Transverse colon (tissue), 4 donors: ENCODE measurements around the gene SRRM3. TPM values are rescaled to one million over a fixed set of nuclear protein-coding genes. Genes with fewer than 3 reads are reported as not detected.

Experiments used
- DNase-seq: peaks from one replicate; pipeline ENCODE4 v3.0.0-alpha.2; 2019
- H3K27ac ChIP-seq, 4 donors: fragments of 200-600 bp; sonication (generic); 2 replicates each; pipeline ENCODE4 v1.5.1; 2016 to 2018; ENCODE audit warnings: inconsistent platforms in 4 of 4
- H3K27me3 ChIP-seq: fragments of 200-600 bp; sonication (generic); 2 replicates; pipeline ENCODE4 v1.5.1; 2017; ENCODE audit warnings: inconsistent platforms
- H3K36me3 ChIP-seq, 4 donors: fragments of 200-600 bp; sonication (generic); 2 replicates each; pipeline ENCODE4 v1.5.1; 2017 to 2019; ENCODE audit warnings: inconsistent platforms in 4 of 4
- H3K4me1 ChIP-seq, 4 donors: fragments of 200-600 bp; sonication (generic); 2 replicates each; pipeline ENCODE4 v1.5.1; 2017 to 2020; ENCODE audit warnings: inconsistent platforms in 4 of 4
- H3K4me3 ChIP-seq, 4 donors: fragments of 200-600 bp; sonication (generic); 1 replicate in 1 of 4; 2 replicates in 3 of 4; pipeline versions ENCODE4 v1.5.1 to v1.6.1; 2017 to 2019; ENCODE audit warnings: inconsistent platforms in 4 of 4
- H3K9me3 ChIP-seq, 2 donors: fragments of 200-600 bp; sonication (generic); 2 replicates each; pipeline ENCODE4 v1.5.1; 2017 to 2019; ENCODE audit warnings: inconsistent platforms in 2 of 2
- EP300 ChIP-seq: sonication (generic); formaldehyde crosslinking; IDR thresholded peaks from one replicate; pipeline ENCODE4 v1.6.1; 2017; ENCODE audit warnings: antibody characterized with exemption, low read depth
- POLR2A ChIP-seq: fragments of 450-650 bp; IDR thresholded peaks from one replicate; pipeline ENCODE4 v1.6.1; 2016; ENCODE audit warnings: antibody characterized with exemption, mild to moderate bottlenecking, moderate library complexity
- POLR2AphosphoS5 ChIP-seq, 3 donors: sonication (generic); formaldehyde crosslinking; IDR thresholded peaks; one replicate each; pipeline ENCODE4 v1.6.1; 2016; ENCODE audit warnings: antibody characterized with exemption in 3 of 3
- WGBS, 2 donors: methylation state at CpG; one replicate each; pipeline ENCODE4 v1.1.5; 2018; ENCODE audit warnings: low coverage in 1 of 2; 5-methylcytosine and 5-hydroxymethylcytosine counted together
- in situ Hi-C, 4 donors: fragments of 200-750 bp; cut with MboI; loops; one replicate each; pipeline versions ENCODE4 v1.15.0 to v1.15.1; 2017; ENCODE audit warnings: low sequenced_read_pairs in 3 of 4, low pct_ligation_motif_present in 1 of 4, low pct_unique_long_range_greater_than_20kb in 1 of 4
- intact Hi-C: fragments of 100-400 bp; cut with DNase I; formaldehyde crosslinking; loops from one replicate; pipeline ENCODE4 v1.15.1; 2023; ENCODE audit warnings: low total_unique reads
- total RNA-seq, 4 donors: library from RNA; depleted of rRNA; stranded (reverse); fragments of >200 nt; gene quantifications; one replicate each; pipeline ENCODE4 v1.1.0, GENCODE V29; 2016
- TF ChIP-seq, protein P1 (sequence below), 5 experiments: fragments of 200-600 bp in 3 of 5; fragments of 450-650 bp in 2 of 5; sonication (generic) in 3 of 5; IDR thresholded peaks; 1 replicate in 2 of 5; 2 replicates in 3 of 5; pipeline ENCODE4 v1.5.1; 2016 to 2017; ENCODE audit warnings: antibody characterized with exemption in 5 of 5, inconsistent platforms in 3 of 5, mild to moderate bottlenecking in 2 of 5, moderate library complexity in 1 of 5

Gene SRRM3
- total RNA-seq, 4 donors from 2014 or later: 0.82 to 1.4 (median 1.1) TPM; not detected in 1

DNA sequence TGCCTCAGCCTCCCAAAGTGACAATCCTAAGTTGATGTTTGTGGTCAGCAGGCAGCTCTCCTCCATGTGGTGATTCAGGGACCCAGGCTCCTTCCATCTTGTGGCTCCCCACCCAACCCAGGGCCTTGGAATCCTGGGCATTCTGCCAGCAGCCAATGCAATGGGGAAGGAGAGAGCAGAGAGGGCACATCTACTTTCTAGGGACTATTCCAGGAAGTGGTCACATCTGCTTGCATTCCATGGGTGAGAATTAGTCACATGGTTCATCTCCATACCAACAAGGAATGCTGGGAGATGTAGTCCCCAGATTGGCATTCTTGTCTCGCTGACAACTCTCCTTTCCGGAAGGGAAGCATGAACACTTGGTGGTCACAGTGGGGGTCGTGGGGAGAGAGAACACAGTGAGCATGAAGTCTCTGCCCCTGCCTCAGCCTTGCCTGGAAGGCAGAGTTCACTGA, 9.9 kb upstream of the SRRM3 start:
- no peak overlapping the region for H3K27ac ChIP-seq
- intact Hi-C loops (no loop called here), in situ Hi-C loops (no loop called here)
- H3K4me1 ChIP-seq: no peaks in the 10 kb centered on the region
- DNase-seq: no peak
- peaks cover 8% of the 10 kb centered on the region for H3K27me3 ChIP-seq
- WGBS, 2 donors: 47% methylated on average over 3 of the region's 3 CpGs; no CpG with 5 or more reads in 1 of the 2 donors
- no peaks in the 10 kb centered on the region for H3K36me3 ChIP-seq
- TF ChIP-seq EP300: no peak
- no peak for TF ChIP-seq POLR2AphosphoS5 (IDR thresholded peaks at IDR 0.05)
- TF ChIP-seq POLR2A: no peak
- H3K4me3 ChIP-seq: no peak overlapping the region
- peaks cover 0 to 4% of the 10 kb centered on the region in 2 donors for H3K9me3 ChIP-seq

DNA sequence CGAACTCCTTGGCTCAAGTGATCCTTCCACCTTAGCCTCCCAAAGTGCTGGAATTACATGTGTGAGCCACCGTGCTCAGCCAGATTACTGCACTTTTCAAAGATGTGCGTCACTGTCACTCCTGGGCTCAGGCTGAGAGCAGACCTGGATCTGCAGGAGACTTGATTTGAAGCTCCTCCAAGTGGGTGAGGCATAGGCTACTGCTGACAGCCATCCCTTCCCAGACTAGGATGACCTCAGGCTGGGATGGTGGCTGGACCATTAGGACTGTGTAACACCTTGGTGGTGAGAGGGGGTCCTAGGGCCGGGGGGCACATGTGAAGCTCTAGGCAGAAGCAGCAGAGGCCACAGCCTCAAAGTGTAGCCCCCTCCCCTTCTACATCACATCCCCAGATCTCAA, 8.2 kb upstream of the SRRM3 start:
- 57% methylated on average over 4 of the region's 4 CpGs; no CpG with 5 or more reads in 1 of the 2 donors for WGBS, 2 donors
- no peak for DNase-seq
- in situ Hi-C loops: no loop called here

DNA sequence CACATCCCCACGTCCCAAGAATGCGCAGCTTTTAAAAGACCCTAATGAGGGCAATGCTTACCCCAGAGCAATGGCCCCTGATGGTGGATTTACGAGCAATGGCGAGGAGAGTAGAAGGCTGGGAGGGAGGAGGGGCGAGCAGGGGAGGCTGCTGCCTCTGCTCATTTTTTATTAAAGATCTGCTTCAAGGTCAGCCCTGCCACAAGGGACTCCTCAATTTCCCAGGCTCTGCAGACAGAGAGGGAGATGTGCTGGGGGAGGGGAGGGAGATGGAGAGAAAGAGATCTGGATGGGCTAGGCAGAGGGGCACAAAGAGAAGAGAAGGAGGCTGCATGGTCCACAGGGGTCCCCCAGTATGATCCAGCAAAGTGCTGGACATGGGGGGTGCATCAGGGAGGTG, 7.8 kb upstream of the SRRM3 start:
- no peak for DNase-seq
- no peaks in the 10 kb centered on the region for H3K36me3 ChIP-seq
- H3K4me1 ChIP-seq: no peaks in the 10 kb centered on the region
- intact Hi-C loops: no loop called here
- TF ChIP-seq POLR2A (no peak), EP300 (no peak), POLR2AphosphoS5 (IDR thresholded peaks at IDR 0.05) (no peak)
- TF ChIP-seq, protein P1, sequence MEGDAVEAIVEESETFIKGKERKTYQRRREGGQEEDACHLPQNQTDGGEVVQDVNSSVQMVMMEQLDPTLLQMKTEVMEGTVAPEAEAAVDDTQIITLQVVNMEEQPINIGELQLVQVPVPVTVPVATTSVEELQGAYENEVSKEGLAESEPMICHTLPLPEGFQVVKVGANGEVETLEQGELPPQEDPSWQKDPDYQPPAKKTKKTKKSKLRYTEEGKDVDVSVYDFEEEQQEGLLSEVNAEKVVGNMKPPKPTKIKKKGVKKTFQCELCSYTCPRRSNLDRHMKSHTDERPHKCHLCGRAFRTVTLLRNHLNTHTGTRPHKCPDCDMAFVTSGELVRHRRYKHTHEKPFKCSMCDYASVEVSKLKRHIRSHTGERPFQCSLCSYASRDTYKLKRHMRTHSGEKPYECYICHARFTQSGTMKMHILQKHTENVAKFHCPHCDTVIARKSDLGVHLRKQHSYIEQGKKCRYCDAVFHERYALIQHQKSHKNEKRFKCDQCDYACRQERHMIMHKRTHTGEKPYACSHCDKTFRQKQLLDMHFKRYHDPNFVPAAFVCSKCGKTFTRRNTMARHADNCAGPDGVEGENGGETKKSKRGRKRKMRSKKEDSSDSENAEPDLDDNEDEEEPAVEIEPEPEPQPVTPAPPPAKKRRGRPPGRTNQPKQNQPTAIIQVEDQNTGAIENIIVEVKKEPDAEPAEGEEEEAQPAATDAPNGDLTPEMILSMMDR (IDR thresholded peaks at IDR 0.05): no peak
- WGBS, 2 donors: 35% methylated on average over 5 of the region's 5 CpGs; no CpG with 5 or more reads in 1 of the 2 donors
- H3K4me3 ChIP-seq: no peak overlapping the region
- H3K27ac ChIP-seq: no peak overlapping the region
- peaks cover 8% of the 10 kb centered on the region for H3K27me3 ChIP-seq
- in situ Hi-C loops: no loop called here
- peaks cover 0 to 4% of the 10 kb centered on the region in 2 donors for H3K9me3 ChIP-seq

More for the DNA sequence above, 8.2 kb upstream of the SRRM3 start:
- H3K4me3 ChIP-seq: no peak overlapping the region
- peaks cover 8% of the 10 kb centered on the region for H3K27me3 ChIP-seq
- peaks cover 0 to 4% of the 10 kb centered on the region in 2 donors for H3K9me3 ChIP-seq
- no peaks in the 10 kb centered on the region for H3K4me1 ChIP-seq
- intact Hi-C loops: no loop called here
- H3K36me3 ChIP-seq: no peaks in the 10 kb centered on the region
- no peak overlapping the region for H3K27ac ChIP-seq
- TF ChIP-seq EP300 (no peak), POLR2A (no peak), POLR2AphosphoS5 (IDR thresholded peaks at IDR 0.05) (no peak)
- TF ChIP-seq, protein P1 (IDR thresholded peaks at IDR 0.05): no peak

DNA sequence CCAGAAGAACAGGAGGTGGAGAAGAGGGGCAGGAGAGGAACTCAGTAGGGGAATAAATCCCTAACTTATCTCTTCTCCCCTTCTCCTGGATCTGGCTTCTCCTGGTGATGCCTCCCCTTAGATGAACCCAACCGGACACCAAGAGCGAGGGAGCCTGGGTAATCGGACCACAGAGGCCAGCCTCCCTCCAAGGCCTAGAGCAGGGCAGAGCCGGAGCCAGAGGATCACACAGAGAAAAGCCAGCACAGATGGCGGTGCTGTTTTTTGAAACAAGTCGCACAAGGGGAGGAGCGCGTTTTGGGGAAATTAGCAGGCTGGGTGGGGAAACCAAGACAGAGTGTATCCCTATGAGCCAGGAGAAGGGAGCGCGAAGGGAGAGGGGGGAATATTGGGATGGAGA, 4.9 kb upstream of the SRRM3 start:
- intact Hi-C loops (no loop called here), in situ Hi-C loops (no loop called here)
- no peaks in the 10 kb centered on the region for H3K36me3 ChIP-seq
- no peak overlapping the region for H3K27ac ChIP-seq
- peaks cover 0 to under 1% of the 10 kb centered on the region in 2 donors for H3K9me3 ChIP-seq
- no peak overlapping the region for H3K4me3 ChIP-seq
- DNase-seq: no peak
- TF ChIP-seq, protein P1 (IDR thresholded peaks at IDR 0.05): no peak
- no peak for TF ChIP-seq POLR2A
- TF ChIP-seq POLR2AphosphoS5 (IDR thresholded peaks at IDR 0.05): no peak
- no peak for TF ChIP-seq EP300
- H3K27me3 ChIP-seq: peaks cover 29% of the 10 kb centered on the region
- WGBS, 2 donors: 89% methylated on average over 10 of the region's 10 CpGs; no CpG with 5 or more reads in 1 of the 2 donors
- peaks cover 0 to 1% (median under 1%) of the 10 kb centered on the region in 4 donors for H3K4me1 ChIP-seq

DNA sequence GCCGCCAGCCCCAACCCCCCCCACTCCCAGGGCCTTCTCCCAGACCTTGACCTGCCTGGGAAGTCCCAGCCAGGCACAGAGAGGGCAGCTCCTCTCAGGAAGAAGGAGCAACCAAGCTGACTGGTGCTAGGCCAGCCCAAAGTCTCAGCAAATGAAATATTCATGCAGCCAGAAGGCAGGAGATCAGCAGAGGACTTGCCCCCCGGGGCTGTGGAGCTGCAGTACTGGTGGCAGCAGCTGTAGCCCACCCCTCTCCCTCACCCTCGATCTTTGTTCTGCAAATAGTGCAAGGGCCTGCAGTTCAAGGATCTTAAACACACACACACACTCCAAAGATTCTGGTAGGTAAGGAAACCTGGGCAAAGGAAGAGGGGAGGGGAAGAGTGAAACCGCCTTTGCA, 3.5 kb upstream of the SRRM3 start:
- H3K36me3 ChIP-seq: no peaks in the 10 kb centered on the region
- H3K4me3 ChIP-seq: no peak overlapping the region
- H3K9me3 ChIP-seq: no peaks in the 10 kb centered on the region
- no peak overlapping the region for H3K27ac ChIP-seq
- intact Hi-C loops: no loop called here
- no peak for TF ChIP-seq POLR2A
- no peak for TF ChIP-seq EP300
- no peak for TF ChIP-seq POLR2AphosphoS5 (IDR thresholded peaks at IDR 0.05)
- TF ChIP-seq, protein P1 (IDR thresholded peaks at IDR 0.05): no peak
- DNase-seq: no peak
- WGBS, 2 donors: 47 to 80% methylated on average over 2 to 3 of the region's 4 CpGs
- peaks cover 0 to 3% (median 3%) of the 10 kb centered on the region in 4 donors for H3K4me1 ChIP-seq
- in situ Hi-C loops: no loop called here
- peaks cover 37% of the 10 kb centered on the region for H3K27me3 ChIP-seq
